ENCODE measurements around the gene GPS1. TPM values are rescaled to one million over a fixed set of nuclear protein-coding genes. Genes with fewer than 3 reads are reported as not detected.
A peak's percentile ranks its signal among the peaks of the same experiment; 100 is the strongest.

The GPS1 gene
- total RNA-seq, 1 donor from 2014 or later, result 156 TPM

- no peak overlapping the region for H3K27ac Mint-ChIP-seq (ENCODE audit: unreplicated experiment)
- peak overlapping the region; percentile 8 for H3K4me3 Mint-ChIP-seq
- no peak for TF ChIP-seq CTCF (conservative IDR thresholded peaks at IDR 0.05)
- DNase-seq (ENCODE audit: low read depth, low spot score), result no peak
- no peaks in the 10 kb centered on the region for H3K36me3 Mint-ChIP-seq (ENCODE audit: low read depth)
- no peaks in the 10 kb centered on the region for H3K4me1 Mint-ChIP-seq
- no peaks in the 10 kb centered on the region for H3K9me3 Mint-ChIP-seq
- H3K27me3 Mint-ChIP-seq (ENCODE audit: low read depth), result peaks cover 32% of the 10 kb centered on the region
Measured at GRCh38 chr17:82073446-82073845, 21.7 kb downstream of the GPS1 start.

DNA sequence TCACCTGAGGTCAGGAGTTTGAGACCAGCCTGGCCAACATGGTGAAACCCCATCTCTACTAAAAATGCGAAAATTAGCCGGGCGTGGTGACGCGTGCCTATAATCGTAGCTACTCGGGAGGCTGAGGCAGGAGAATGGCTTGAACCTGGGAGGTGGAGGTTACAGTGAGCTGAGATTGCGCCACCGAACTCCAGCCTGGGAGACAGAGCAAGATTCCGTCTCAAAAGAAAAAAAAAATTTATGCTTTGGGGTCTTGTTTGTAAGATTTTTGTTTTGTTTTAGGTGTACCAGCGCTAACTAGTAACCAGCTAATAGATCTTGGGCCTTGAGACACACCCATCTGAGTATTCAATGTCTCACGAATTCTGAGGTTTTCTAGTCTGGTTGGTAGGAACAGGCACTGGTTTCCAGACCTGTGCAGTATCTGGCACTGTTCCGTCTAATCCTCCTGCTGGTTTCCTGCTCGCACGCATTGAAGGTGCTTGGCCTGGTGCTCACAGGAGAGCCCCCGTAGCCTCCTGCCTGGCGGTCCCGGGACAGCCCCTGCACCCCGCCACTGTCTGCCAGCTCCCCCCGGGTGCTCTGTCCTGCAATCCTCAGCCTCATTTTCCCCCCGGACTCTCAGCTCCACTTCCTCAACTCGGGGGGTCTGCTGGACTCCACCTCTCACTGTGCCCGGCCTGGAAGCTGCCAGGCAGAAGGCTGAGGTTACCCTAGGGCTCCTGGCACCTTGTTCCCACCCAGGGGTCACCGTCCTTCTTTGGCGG, 24.5 kb downstream of the GPS1 start:
- no peak for TF ChIP-seq CTCF (conservative IDR thresholded peaks at IDR 0.05)
- Mint-ChIP-seq H3K4me3 (peak overlapping the region; percentile 54), H3K4me1 (no peaks in the 10 kb centered on the region), H3K9me3 (no peaks in the 10 kb centered on the region), H3K27me3 (ENCODE audit: low read depth) (peaks cover 24% of the 10 kb centered on the region), H3K27ac (ENCODE audit: unreplicated experiment) (no peak overlapping the region), H3K36me3 (ENCODE audit: low read depth) (peaks cover 2% of the 10 kb centered on the region)
- no peak for DNase-seq (ENCODE audit: low read depth, low spot score)

DNA sequence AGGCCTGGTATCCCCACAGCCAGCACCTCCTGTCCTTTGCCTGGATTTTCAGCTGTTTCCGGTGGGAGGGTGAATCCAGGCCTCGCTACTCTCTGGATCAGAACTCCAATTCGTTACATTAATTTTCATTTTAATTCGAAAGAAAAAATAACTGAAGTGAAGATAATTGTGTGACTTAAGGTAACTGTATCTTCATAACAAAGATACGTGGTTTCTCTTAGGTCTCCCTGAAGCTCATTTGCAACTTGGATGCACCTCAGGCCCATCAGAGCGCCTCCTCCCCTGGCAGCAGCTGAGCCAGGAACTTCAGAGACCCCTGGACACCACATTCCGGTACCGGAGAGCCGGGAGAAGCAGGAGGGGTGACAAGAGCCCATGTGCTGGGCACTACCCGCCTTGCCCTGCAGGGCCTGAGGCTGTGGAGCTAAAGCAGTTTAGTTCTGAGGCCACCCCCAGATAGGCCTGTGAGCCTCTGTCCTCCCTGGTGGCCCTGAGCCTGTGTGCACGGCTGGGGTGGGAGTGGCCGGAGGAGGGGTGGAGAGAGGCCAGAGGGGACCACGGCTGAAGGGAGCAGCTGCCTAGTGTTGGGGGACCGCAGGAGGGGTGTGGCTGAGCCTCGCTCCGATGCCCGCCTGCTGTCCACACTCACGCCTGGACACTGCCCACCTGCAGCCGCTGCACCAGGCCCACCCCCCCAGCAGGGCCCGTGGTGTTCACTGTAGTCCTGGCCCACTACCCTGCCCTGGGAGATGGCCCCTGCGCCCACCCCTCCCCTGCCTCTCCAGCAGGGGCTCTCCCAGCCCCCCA, 25.3 kb downstream of the GPS1 start:
- peak overlapping the region; percentile 50 for H3K4me3 Mint-ChIP-seq
- peaks cover 2% of the 10 kb centered on the region for H3K36me3 Mint-ChIP-seq (ENCODE audit: low read depth)
- H3K27ac Mint-ChIP-seq (ENCODE audit: unreplicated experiment), result no peak overlapping the region
- no peaks in the 10 kb centered on the region for H3K9me3 Mint-ChIP-seq
- DNase-seq (ENCODE audit: low read depth, low spot score), result no peak
- H3K4me1 Mint-ChIP-seq, result no peaks in the 10 kb centered on the region
- H3K27me3 Mint-ChIP-seq (ENCODE audit: low read depth), result peaks cover 24% of the 10 kb centered on the region
- no peak for TF ChIP-seq CTCF (conservative IDR thresholded peaks at IDR 0.05)

GRCh38 chr17:82077617-82078358, 26.1 kb downstream of the GPS1 start:
- H3K27me3 Mint-ChIP-seq (ENCODE audit: low read depth), result peaks cover 20% of the 10 kb centered on the region
- H3K4me1 Mint-ChIP-seq, result no peaks in the 10 kb centered on the region
- DNase-seq (ENCODE audit: low read depth, low spot score), result no peak
- TF ChIP-seq CTCF (conservative IDR thresholded peaks at IDR 0.05), result no peak
- peak overlapping the region; percentile 56 for H3K4me3 Mint-ChIP-seq
- H3K9me3 Mint-ChIP-seq, result no peaks in the 10 kb centered on the region
- H3K36me3 Mint-ChIP-seq (ENCODE audit: low read depth), result peaks cover 2% of the 10 kb centered on the region
- no peak overlapping the region for H3K27ac Mint-ChIP-seq (ENCODE audit: unreplicated experiment)

GRCh38 chr17:82078433-82078832, 26.7 kb downstream of the GPS1 start:
- DNase-seq (ENCODE audit: low read depth, low spot score), result no peak
- H3K27me3 Mint-ChIP-seq (ENCODE audit: low read depth), result peaks cover 17% of the 10 kb centered on the region
- no peak overlapping the region for H3K4me3 Mint-ChIP-seq
- no peak overlapping the region for H3K27ac Mint-ChIP-seq (ENCODE audit: unreplicated experiment)
- H3K4me1 Mint-ChIP-seq, result no peaks in the 10 kb centered on the region
- TF ChIP-seq CTCF (conservative IDR thresholded peaks at IDR 0.05), result no peak
- H3K9me3 Mint-ChIP-seq, result no peaks in the 10 kb centered on the region
- peaks cover 2% of the 10 kb centered on the region for H3K36me3 Mint-ChIP-seq (ENCODE audit: low read depth)
